Neural progenitor cell (in vitro differentiated cells): ENCODE data around the gene LZIC.

Experiments used
- EZH2 ChIP-seq: fragments of 200-600 bp; sonication (generic); IDR thresholded peaks from 2 replicates; pipeline ENCODE4 v1.6.1; 2017; ENCODE audit warnings: antibody characterized with exemption, mild to moderate bottlenecking, moderate library complexity
- TF ChIP-seq, protein P1 (sequence below): fragments of 200-600 bp; sonication (generic); IDR thresholded peaks from 2 replicates; pipeline ENCODE4 v1.5.1; 2017; ENCODE audit warnings: antibody characterized with exemption, mild to moderate bottlenecking

DNA sequence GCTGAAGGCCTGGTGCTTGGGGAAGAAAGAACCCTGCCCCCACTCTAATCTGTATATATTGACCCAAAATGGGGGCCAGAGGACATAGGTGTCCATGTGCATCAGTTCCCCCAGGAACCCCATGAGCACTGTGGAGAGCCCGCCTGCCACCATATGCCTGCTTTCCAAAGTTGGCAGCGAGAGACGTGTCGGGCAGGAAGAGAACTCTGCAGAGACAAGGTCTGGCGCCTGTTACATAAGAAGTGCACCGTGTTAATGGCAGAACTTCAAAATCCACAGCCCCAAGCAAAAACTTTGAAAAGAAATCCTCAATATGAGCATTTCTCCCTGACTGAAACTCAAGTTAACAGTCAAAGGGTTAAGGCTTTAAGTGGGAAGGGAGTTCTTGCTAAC lies 41.1 kb downstream of the LZIC start:
- TF ChIP-seq, protein P1, sequence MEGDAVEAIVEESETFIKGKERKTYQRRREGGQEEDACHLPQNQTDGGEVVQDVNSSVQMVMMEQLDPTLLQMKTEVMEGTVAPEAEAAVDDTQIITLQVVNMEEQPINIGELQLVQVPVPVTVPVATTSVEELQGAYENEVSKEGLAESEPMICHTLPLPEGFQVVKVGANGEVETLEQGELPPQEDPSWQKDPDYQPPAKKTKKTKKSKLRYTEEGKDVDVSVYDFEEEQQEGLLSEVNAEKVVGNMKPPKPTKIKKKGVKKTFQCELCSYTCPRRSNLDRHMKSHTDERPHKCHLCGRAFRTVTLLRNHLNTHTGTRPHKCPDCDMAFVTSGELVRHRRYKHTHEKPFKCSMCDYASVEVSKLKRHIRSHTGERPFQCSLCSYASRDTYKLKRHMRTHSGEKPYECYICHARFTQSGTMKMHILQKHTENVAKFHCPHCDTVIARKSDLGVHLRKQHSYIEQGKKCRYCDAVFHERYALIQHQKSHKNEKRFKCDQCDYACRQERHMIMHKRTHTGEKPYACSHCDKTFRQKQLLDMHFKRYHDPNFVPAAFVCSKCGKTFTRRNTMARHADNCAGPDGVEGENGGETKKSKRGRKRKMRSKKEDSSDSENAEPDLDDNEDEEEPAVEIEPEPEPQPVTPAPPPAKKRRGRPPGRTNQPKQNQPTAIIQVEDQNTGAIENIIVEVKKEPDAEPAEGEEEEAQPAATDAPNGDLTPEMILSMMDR, result no peak
- no peak for TF ChIP-seq EZH2
